ENCODE results near the gene PPM1L.

The PPM1L gene

DNA sequence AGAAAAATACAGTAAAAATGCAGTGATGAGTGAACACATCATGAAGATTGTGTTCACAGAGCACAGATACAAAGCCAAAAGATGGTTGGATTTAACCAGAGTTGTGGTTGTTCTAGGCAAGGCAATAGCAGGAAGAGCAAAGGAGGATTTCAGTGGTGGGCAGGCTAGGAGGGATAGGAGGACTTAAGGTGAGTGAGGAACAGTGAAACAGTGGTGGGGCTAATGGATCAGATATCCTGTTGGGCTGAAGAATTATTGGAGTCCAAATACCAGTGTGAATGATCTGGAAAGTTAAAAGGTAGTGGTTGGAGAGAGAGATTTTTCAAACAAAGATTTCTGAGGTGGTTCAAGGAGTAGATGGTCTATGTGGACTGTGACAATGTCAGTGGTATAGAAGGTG is 240.8 kb downstream of the PPM1L start:
- Histone ChIP-seq H3F3A (ENCODE audit: insufficient read depth, low read length) (no peaks in the 10 kb centered on the region), H3K27me3 (ENCODE audit: insufficient read depth, low read length) (no peaks in the 10 kb centered on the region), H3K79me2 (ENCODE audit: insufficient read depth, low read length) (no peaks in the 10 kb centered on the region), H3K9ac (ENCODE audit: low read length) (no peak overlapping the region), H2AFZ (ENCODE audit: low read length) (no peak overlapping the region), H3K36me3 (ENCODE audit: insufficient read depth, low read length) (no peaks in the 10 kb centered on the region), H3K9me3 (ENCODE audit: low read length) (no peaks in the 10 kb centered on the region), H3K4me1 (ENCODE audit: insufficient read depth, low read length, severe bottlenecking) (no peaks in the 10 kb centered on the region), H3K9me2 (ENCODE audit: low read depth, low read length) (no peaks in the 10 kb centered on the region), H3K4me2 (ENCODE audit: low read length) (no peak overlapping the region), H3K4me3 (ENCODE audit: low read depth, low read length, poor library complexity, severe bottlenecking) (no peak overlapping the region), H4K20me1 (ENCODE audit: insufficient read depth, low read length) (no peaks in the 10 kb centered on the region), H3K27ac (ENCODE audit: low read depth, low read length, poor library complexity, severe bottlenecking) (no peak overlapping the region)
- TF ChIP-seq EZH2 (IDR thresholded peaks at IDR 0.05; ENCODE audit: borderline replicate concordance, low read length) = no peak
- TF ChIP-seq, protein P1, sequence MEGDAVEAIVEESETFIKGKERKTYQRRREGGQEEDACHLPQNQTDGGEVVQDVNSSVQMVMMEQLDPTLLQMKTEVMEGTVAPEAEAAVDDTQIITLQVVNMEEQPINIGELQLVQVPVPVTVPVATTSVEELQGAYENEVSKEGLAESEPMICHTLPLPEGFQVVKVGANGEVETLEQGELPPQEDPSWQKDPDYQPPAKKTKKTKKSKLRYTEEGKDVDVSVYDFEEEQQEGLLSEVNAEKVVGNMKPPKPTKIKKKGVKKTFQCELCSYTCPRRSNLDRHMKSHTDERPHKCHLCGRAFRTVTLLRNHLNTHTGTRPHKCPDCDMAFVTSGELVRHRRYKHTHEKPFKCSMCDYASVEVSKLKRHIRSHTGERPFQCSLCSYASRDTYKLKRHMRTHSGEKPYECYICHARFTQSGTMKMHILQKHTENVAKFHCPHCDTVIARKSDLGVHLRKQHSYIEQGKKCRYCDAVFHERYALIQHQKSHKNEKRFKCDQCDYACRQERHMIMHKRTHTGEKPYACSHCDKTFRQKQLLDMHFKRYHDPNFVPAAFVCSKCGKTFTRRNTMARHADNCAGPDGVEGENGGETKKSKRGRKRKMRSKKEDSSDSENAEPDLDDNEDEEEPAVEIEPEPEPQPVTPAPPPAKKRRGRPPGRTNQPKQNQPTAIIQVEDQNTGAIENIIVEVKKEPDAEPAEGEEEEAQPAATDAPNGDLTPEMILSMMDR (IDR thresholded peaks at IDR 0.05; ENCODE audit: low read length) = no peak

DNA sequence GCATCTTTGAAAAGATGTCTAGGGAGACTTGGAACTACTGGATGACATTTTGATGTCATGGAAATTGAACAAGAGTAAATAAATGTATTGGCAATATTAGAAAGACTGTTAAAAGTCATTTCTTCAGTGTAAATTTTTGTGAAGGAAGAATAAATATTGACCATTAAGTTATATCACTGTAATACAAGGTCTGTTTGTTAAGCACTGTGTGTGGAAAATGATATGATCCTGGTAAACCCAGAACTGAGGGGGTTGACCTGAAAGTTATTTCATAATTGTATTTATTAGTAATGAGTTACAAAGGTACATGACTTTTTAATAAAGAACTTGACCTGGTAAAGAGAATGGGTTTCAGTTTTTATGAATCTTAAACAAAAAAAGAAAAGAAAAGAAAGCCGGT is 242.6 kb downstream of the PPM1L start:
- Histone ChIP-seq H3K4me1 (ENCODE audit: insufficient read depth, low read length, severe bottlenecking) (no peaks in the 10 kb centered on the region), H3K9me3 (ENCODE audit: low read length) (no peaks in the 10 kb centered on the region), H3K27me3 (ENCODE audit: insufficient read depth, low read length) (no peaks in the 10 kb centered on the region), H3K4me3 (ENCODE audit: low read depth, low read length, poor library complexity, severe bottlenecking) (no peak overlapping the region), H4K20me1 (ENCODE audit: insufficient read depth, low read length) (no peaks in the 10 kb centered on the region), H3K27ac (ENCODE audit: low read depth, low read length, poor library complexity, severe bottlenecking) (no peak overlapping the region), H3K4me2 (ENCODE audit: low read length) (no peak overlapping the region), H3K9ac (ENCODE audit: low read length) (no peak overlapping the region), H2AFZ (ENCODE audit: low read length) (no peak overlapping the region), H3K79me2 (ENCODE audit: insufficient read depth, low read length) (no peaks in the 10 kb centered on the region), H3F3A (ENCODE audit: insufficient read depth, low read length) (no peaks in the 10 kb centered on the region), H3K9me2 (ENCODE audit: low read depth, low read length) (no peaks in the 10 kb centered on the region), H3K36me3 (ENCODE audit: insufficient read depth, low read length) (no peaks in the 10 kb centered on the region)
- TF ChIP-seq, protein P1 (IDR thresholded peaks at IDR 0.05; ENCODE audit: low read length) = no peak
- TF ChIP-seq EZH2 (IDR thresholded peaks at IDR 0.05; ENCODE audit: borderline replicate concordance, low read length) = no peak

DNA sequence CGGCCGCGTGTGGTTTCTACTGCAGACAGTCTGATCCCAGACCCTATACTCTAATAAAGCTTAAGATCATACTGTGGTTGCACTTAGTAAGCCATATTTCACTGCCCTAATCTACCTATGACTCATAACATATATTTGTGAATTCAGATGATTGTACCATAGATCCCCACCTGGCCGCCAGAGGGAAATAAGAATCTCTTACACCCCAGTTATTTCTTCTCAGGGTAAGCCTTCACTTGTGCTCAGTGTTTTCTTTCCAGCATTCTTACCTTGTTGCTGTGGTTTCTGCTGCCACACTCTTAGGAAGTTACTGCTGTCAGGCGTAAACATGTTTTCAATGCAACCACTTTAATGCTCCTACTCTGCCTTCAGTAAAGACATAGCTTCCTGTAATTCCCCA is 243.2 kb downstream of the PPM1L start:
- no peaks in the 10 kb centered on the region for H3K4me1 ChIP-seq (ENCODE audit: insufficient read depth, low read length, severe bottlenecking)
- H3K4me3 ChIP-seq (ENCODE audit: low read depth, low read length, poor library complexity, severe bottlenecking) = no peak overlapping the region
- H4K20me1 ChIP-seq (ENCODE audit: insufficient read depth, low read length) = no peaks in the 10 kb centered on the region
- H2AFZ ChIP-seq (ENCODE audit: low read length) = no peak overlapping the region
- H3K36me3 ChIP-seq (ENCODE audit: insufficient read depth, low read length) = no peaks in the 10 kb centered on the region
- H3K4me2 ChIP-seq (ENCODE audit: low read length) = no peak overlapping the region
- TF ChIP-seq EZH2 (IDR thresholded peaks at IDR 0.05; ENCODE audit: borderline replicate concordance, low read length) = no peak
- TF ChIP-seq, protein P1 (IDR thresholded peaks at IDR 0.05; ENCODE audit: low read length) = no peak
- H3K9me2 ChIP-seq (ENCODE audit: low read depth, low read length) = no peaks in the 10 kb centered on the region
- no peak overlapping the region for H3K9ac ChIP-seq (ENCODE audit: low read length)
- H3K27ac ChIP-seq (ENCODE audit: low read depth, low read length, poor library complexity, severe bottlenecking) = no peak overlapping the region
- no peaks in the 10 kb centered on the region for H3K27me3 ChIP-seq (ENCODE audit: insufficient read depth, low read length)
- H3K79me2 ChIP-seq (ENCODE audit: insufficient read depth, low read length) = no peaks in the 10 kb centered on the region
- no peaks in the 10 kb centered on the region for H3K9me3 ChIP-seq (ENCODE audit: low read length)
- H3F3A ChIP-seq (ENCODE audit: insufficient read depth, low read length) = no peaks in the 10 kb centered on the region
